T-helper 17 cell (primary cell): Measurements from ENCODE around the gene PHF5A. TPM values are rescaled to one million over a fixed set of nuclear protein-coding genes. Genes with fewer than 3 reads are reported as not detected.
"Not testable (repeated sequence)": the region's sequence is repeated elsewhere in the genome, so short reads cannot be mapped to it uniquely, and the experiment has no call there.

Experiments used
- ATAC-seq: fragments of 150-1000 bp; cut with Tn5 transposase; 2 replicates; pipeline ENCODE4 v1.10.0; 2021; ENCODE audit warnings: mild to moderate bottlenecking, moderate library complexity
- DNase-seq, 3 donors: peaks; one replicate each; pipeline versions ENCODE4 v3.0.0 to v3.0.0-alpha.2; 2020 to 2021
- H3K9me3 ChIP-seq: one replicate; pipeline ENCODE4 v1.7.0; 2013; ENCODE audit warnings: low read length, mild to moderate bottlenecking; ENCODE audit not compliant: control insufficient read depth, poor library complexity, severe bottlenecking
- H3K27ac Mint-ChIP-seq: one replicate; pipeline ENCODE4 v1.8.0; 2022; ENCODE audit warnings: mild to moderate bottlenecking, moderate library complexity, mixed read lengths
- H3K27me3 Mint-ChIP-seq: one replicate; pipeline ENCODE4 v1.8.0; 2022; ENCODE audit warnings: mixed read lengths
- H3K36me3 Mint-ChIP-seq: one replicate; pipeline ENCODE4 v1.8.0; 2022; ENCODE audit warnings: low read depth, mixed read lengths
- H3K4me1 Mint-ChIP-seq: one replicate; pipeline ENCODE4 v1.8.0; 2022; ENCODE audit warnings: mild to moderate bottlenecking, mixed read lengths
- H3K4me3 Mint-ChIP-seq: one replicate; pipeline ENCODE4 v1.8.0; 2022; ENCODE audit warnings: mild to moderate bottlenecking, moderate library complexity, mixed read lengths
- total RNA-seq, 4 donors: library from RNA in 2 of 4; stranded (reverse) in 2 of 4; gene quantifications; one replicate each; pipeline ENCODE4 v1.2.3 and lab custom pipeline; 2022 to 2026

PHF5A gene
- total RNA-seq, 2 donors from 2014 or later, result 31.7 to 39.6 TPM

GRCh38 chr22:41447435-41448188, 20.9 kb downstream of the PHF5A start:
- H3K27me3 Mint-ChIP-seq, result no peaks in the 10 kb centered on the region
- peak overlapping the region; percentile 93 for H3K27ac Mint-ChIP-seq
- peak; percentile 31 to 55 (median 47) for DNase-seq
- peaks cover 2% of the 10 kb centered on the region for H3K36me3 Mint-ChIP-seq
- H3K4me3 Mint-ChIP-seq, result peak overlapping the region; percentile 97
- H3K4me1 Mint-ChIP-seq, result peaks cover 31% of the 10 kb centered on the region
- no peaks in the 10 kb centered on the region for H3K9me3 ChIP-seq
- ATAC-seq, result peak; percentile 8

- DNase-seq, result peak; percentile 89 to 94 (median 92)
- H3K9me3 ChIP-seq, result no peaks in the 10 kb centered on the region
- H3K4me1 Mint-ChIP-seq, result peaks cover 34% of the 10 kb centered on the region
- peaks cover 2% of the 10 kb centered on the region for H3K36me3 Mint-ChIP-seq
- H3K4me3 Mint-ChIP-seq, result peak within 1 kb of the TSS; percentile 97
- no peaks in the 10 kb centered on the region for H3K27me3 Mint-ChIP-seq
- ATAC-seq, result peak; percentile 63
- H3K27ac Mint-ChIP-seq, result peak within 1 kb of the TSS; percentile 93
Observed at GRCh38 chr22:41446639-41447434, 21.7 kb downstream of the PHF5A start, which contains the start of gene TOB2. TSS of gene TOB2 (minus strand) at chr22:41446801. CDS start at chr22:41437345, 9,456 bp downstream.

DNA sequence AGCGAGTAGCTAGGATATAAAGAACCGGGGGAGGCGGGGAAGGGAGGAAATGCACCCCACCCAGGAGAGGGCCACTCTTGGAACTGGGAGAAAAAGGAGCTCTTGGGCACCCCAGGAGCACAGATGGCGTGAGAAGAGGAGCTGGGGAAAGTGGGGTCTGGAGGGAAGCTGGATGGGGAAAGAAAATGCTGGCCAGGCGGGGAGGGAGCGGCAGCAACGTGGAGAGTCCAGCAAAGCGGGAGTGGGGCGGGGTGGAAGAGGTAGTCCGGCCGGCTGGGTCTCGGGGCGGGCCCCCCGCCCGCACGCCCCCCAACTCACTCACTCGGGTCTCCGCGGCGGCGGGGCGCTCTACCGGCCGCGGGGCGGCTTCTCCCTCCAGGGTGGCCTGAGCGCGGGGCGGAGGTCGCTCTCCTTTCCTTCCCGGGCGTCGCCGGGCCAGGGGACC, 22.4 kb downstream of the PHF5A start:
- Mint-ChIP-seq H3K36me3 (peaks cover 2% of the 10 kb centered on the region), H3K27me3 (no peaks in the 10 kb centered on the region), H3K4me3 (peak overlapping the region; percentile 97), H3K27ac (peak overlapping the region; percentile 93), H3K4me1 (peaks cover 34% of the 10 kb centered on the region)
- H3K9me3 ChIP-seq, result no peaks in the 10 kb centered on the region
- peak in 1 of 3 donors; percentile 7 for DNase-seq
- ATAC-seq, result no peak

DNA sequence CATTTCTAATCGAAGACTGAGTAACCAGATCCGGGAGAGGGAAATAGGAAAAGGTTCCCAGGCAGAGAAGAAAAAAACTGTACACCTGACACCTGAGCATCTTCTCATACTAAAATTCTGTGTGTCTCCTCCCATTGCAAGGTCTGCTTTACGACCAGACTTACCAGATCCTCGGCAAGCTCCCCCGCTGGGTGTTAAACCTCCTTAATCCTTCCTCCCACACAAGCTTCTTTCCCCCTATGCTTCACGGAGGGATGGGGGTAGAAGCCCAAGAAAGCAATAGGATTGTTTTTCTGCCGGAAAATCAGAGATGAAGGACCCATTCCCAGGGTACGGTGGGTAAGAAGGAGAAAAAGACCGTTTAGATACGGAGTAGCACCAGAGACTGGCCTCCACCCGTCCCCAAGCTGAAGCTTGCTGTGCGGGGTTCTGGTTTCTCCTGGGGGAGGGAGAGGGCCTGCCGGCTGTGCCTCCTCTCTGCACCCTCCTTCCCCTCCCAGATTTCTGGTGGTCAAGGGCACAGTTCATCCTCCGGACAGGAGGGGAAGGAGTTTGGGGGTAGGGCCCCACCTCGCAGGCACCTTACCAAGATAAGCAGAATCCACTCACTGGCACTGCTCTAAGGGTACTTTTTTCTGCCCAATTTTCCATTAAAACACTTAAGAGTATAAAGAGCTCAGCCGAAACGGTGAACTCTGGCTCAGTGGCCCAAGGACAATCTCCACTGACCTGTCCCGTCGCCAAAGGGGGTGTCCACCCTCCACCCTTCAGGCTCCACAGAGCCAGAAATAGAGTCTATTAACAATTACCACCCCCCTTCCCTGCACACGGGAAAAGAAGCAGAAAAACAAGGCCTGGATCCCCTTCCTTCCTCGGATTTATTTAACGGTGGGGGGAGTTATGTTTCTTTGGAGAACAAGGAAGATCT, 23.1 kb downstream of the PHF5A start:
- peak overlapping the region; percentile 93 for H3K27ac Mint-ChIP-seq
- H3K9me3 ChIP-seq, result no peaks in the 10 kb centered on the region
- H3K27me3 Mint-ChIP-seq, result no peaks in the 10 kb centered on the region
- DNase-seq, result no peak
- H3K4me3 Mint-ChIP-seq, result peak overlapping the region; percentile 97
- no peak for ATAC-seq
- H3K36me3 Mint-ChIP-seq, result peaks cover 2% of the 10 kb centered on the region
- peaks cover 34% of the 10 kb centered on the region for H3K4me1 Mint-ChIP-seq

DNA sequence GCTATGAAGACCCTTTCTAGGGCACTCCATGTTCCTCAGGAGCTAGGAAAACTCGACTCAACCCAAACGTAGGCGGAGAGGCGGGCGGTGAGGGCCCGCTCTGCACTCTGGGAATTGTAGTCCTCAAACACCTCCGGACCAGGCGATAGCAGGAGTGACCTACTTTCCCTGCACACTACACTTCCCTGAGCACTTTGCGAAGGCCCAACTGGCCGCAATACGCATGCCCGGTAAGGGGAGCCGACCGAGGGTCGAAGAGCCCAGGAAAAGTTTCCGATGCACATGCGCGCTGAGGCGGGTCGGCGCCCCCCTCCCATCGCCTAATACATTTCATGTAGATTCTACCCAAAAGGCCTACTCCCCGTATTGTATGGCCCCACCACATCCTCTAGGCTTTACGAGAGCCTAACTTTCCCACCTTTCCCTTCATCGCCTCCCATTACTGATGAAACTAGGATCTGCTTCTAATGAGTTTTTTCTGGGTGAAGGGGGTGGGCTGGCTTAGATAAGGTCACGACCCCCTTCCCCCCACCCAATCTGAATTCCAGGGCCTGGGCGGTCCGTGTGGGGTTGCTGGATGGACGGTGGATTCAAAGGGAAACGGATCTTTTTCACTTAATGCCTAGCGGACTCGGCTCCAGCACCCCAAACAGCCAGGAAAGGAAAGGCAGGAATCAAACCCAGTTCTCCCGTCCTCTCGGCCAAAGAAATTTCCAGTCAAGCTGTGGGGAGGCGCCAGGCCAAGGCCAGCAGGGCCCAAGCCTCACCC, 23.9 kb downstream of the PHF5A start:
- peaks cover 34% of the 10 kb centered on the region for H3K4me1 Mint-ChIP-seq
- H3K36me3 Mint-ChIP-seq, result peaks cover 2% of the 10 kb centered on the region
- H3K27ac Mint-ChIP-seq, result peak overlapping the region; percentile 93
- H3K27me3 Mint-ChIP-seq, result no peaks in the 10 kb centered on the region
- H3K9me3 ChIP-seq, result no peaks in the 10 kb centered on the region
- DNase-seq (peak; percentile 52 to 77 (median 64)), ATAC-seq (peak; percentile 51)
- H3K4me3 Mint-ChIP-seq, result peak overlapping the region; percentile 97

DNA sequence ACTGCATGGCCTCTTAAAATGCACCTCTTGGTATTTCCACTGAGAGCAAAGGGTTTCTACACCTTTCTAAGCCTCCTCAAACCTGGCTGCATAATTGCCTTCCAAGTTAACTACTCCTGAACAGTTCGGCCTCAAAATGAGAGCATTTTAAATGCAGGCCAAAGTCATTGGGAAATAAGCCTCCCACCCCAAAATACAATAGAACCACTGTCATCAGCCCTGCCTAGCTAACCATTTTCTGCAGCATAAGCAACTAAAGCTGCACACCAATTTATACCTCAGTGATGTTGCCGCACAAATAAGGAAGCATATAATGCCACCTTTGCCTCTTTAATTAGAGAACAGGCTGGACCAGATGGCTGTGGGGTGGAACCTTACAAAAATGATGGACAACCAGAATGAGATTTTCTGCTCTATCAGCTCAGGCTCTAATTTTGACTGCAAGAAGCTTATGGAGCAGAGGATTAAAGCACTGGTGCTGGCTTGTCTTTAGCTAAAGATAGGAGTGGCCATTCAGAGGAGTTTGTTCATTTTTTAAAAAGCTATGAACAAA, 26.2 kb downstream of the PHF5A start:
- ATAC-seq, result no peak
- H3K9me3 ChIP-seq, result no peaks in the 10 kb centered on the region
- no peak overlapping the region for H3K27ac Mint-ChIP-seq

GRCh38 chr22:41440511-41440910, 28.0 kb downstream of the PHF5A start:
- not testable (repeated sequence) for H3K4me3 Mint-ChIP-seq, H3K36me3 Mint-ChIP-seq, H3K27me3 Mint-ChIP-seq, H3K9me3 ChIP-seq, ATAC-seq, DNase-seq
- Mint-ChIP-seq H3K4me1 (peaks cover 21% of the 10 kb centered on the region), H3K27ac (peak overlapping the region; percentile 74)

More for the DNA sequence above, 26.2 kb downstream of the PHF5A start:
- peaks cover 27% of the 10 kb centered on the region for H3K4me1 Mint-ChIP-seq
- DNase-seq, result no peak
- H3K27me3 Mint-ChIP-seq, result no peaks in the 10 kb centered on the region
- H3K36me3 Mint-ChIP-seq, result no peaks in the 10 kb centered on the region
- H3K4me3 Mint-ChIP-seq, result peak overlapping the region; percentile 66

DNA sequence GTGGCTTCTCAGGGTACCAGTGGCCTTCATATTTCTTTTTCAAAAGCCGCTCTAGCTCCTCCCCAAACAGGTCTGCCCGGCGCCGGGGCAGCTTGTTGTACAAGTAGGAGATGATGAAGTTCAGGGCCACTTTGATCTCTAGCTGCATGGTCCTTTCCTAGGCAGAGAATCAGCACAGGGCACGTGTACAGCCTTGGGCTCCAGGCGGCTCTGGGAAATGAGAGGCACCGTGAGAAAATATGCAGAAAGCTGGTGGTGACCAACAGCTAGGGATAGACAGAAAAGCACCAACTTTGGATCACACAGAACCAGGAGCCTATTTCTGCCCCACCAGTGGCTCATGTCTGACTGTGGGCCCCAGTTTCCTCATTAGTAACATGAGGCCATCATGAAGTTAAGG, 31.3 kb downstream of the PHF5A start:
- Mint-ChIP-seq H3K36me3 (no peaks in the 10 kb centered on the region), H3K4me1 (peaks cover 10% of the 10 kb centered on the region), H3K27me3 (no peaks in the 10 kb centered on the region), H3K27ac (peak overlapping the region; percentile 66), H3K4me3 (no peak overlapping the region)
- DNase-seq (no peak), ATAC-seq (no peak)
- H3K9me3 ChIP-seq, result no peaks in the 10 kb centered on the region

GRCh38 chr22:41436322-41437113, 32.0 kb downstream of the PHF5A start:
- H3K36me3 Mint-ChIP-seq, result no peaks in the 10 kb centered on the region
- no peak overlapping the region for H3K4me3 Mint-ChIP-seq
- H3K27ac Mint-ChIP-seq, result peak overlapping the region; percentile 66
- DNase-seq (no peak), ATAC-seq (no peak)
- no peaks in the 10 kb centered on the region for H3K27me3 Mint-ChIP-seq
- no peaks in the 10 kb centered on the region for H3K9me3 ChIP-seq
- H3K4me1 Mint-ChIP-seq, result peaks cover 10% of the 10 kb centered on the region

DNA sequence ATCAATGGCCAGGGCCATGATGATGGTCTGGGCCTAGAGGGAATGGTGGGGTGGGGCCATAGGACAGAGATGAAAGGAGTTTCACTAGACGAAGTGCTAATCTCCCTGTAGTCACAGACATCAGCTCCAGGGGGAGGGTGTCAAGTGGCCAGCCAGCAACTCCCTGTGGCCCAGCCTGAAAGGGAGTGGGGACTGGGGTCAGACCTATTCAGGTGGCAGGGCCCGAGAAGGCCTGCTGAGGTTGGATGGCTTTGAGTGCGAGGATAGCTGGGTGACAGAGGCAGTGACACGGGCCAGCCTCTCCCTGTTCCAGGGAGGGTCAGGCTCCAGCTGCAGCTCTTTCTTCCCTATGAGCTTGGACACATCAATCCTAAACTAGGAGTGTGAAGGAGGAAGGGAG, 32.9 kb downstream of the PHF5A start:
- no peak for DNase-seq
- Mint-ChIP-seq H3K27me3 (no peaks in the 10 kb centered on the region), H3K4me3 (peak overlapping the region; percentile 31), H3K36me3 (peaks cover 2% of the 10 kb centered on the region), H3K4me1 (peaks cover 14% of the 10 kb centered on the region), H3K27ac (peak overlapping the region; percentile 66)
- H3K9me3 ChIP-seq, result no peaks in the 10 kb centered on the region
- no peak for ATAC-seq

- H3K27ac Mint-ChIP-seq, result peak overlapping the region; percentile 34
- not testable (repeated sequence) for H3K4me3 Mint-ChIP-seq, DNase-seq, H3K9me3 ChIP-seq, ATAC-seq, H3K27me3 Mint-ChIP-seq, H3K36me3 Mint-ChIP-seq
- peaks cover 14% of the 10 kb centered on the region for H3K4me1 Mint-ChIP-seq
Observed at GRCh38 chr22:41434361-41435003, 34.0 kb downstream of the PHF5A start.
